CD4-positive, alpha-beta T cell treated with Interleukin-4 for 4 hours (primary cell): ENCODE results near the gene TUBB4A.
A peak's percentile ranks its signal among the peaks of the same experiment; 100 is the strongest.

Experiments
- DNase-seq: peaks from one replicate; pipeline ENCODE4 v3.0.0-alpha.2; 2020

TUBB4A gene

DNA sequence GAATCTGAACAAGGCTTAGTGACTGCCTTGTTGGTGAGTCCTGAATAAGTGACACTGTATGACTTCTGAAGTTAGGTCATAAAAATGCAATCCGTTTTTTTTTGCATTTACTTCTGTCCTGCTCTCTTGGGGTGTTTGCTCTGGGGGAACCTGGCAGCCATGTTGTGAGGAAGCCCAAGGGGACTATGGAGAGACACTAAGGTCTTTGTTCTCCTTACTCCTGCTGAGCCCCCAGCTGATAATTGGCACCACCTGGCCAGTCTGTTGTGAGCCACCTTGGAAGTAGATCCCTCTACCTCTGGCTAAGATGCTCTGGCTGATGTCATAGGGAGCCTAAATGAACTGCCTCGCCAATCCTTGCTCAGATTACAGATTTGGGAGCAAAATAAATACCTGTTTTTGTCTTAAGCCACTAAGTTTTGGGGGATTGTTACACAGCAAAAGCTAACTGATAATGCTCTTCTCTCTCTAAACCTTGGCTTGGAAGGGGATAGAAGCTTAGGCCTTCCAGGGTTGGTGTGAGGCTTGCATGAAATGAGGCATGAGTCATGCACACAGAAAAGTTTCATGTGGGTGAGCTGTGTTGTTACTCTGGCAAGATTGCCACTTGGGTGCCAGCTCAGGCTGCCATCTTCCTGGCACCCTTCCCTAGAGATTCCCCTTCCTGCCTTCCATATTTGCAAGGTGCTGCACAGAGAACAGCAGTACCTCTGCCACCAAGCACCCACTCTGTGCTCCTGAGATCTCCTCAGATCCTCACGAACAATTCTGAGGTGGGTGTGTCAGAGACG, 10.1 kb downstream of the TUBB4A start:
- DNase-seq = no peak

DNA sequence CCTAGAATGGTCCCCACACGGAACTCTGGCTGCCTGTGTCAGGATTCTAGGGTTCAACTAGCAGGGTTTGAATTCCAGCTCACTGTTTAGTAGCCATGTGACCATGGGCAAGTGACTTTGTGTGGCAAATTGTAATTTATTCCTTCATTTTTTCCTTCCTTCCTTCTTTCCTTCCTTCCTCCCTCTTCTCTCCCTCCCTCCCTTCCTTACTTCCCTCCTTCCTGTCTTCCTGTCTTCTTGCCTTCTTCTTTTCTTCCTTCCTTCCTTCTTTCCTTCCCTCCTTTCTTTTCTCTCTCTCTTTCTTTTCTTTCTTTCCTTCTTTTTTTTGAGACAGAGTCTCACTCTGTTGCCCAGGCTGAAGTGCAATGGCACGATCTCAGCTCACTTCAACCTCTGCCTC, 12.0 kb downstream of the TUBB4A start:
- no peak for DNase-seq

DNA sequence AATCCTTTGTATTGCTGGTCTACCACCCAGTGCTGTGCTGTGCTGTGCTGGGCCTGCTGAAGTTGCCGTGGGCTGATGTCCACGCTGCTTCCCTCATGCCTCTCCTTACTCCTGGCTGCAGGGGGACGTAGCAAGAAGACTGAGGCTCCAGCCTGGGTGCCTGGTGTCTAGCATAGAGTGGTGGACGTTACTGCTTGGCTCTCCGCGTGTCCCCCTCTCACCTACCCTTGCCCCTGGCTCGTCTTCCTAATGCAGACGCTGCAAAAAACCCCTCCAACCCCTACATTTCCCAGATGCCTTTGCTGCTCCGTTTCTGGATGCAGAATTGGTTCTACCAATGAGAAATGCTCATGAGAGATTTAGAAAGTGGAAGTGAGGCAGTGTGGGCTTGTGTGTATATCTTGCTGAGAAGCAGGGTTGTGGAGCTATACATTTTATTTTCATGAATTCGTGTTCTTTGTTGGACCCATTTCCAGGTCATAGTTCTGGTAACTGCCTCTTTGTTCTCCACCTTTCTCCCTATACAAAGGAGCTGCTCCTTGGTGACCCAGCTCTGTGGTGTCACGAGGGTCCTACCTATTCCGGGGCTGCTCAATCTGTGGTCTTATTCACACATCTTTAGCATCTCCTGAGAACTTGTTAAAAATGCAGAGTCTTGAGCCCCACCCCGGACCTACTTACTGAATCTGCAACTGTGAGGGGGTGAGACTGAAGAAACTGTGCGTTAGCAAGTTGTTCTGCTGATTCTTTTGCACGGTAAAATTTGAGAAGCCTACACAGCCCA, 12.6 kb downstream of the TUBB4A start:
- peak; percentile 39 for DNase-seq

GRCh38 chr19:6484831-6485230, 17.3 kb downstream of the TUBB4A start:
- no peak for DNase-seq

GRCh38 chr19:6484230-6484629, 17.9 kb downstream of the TUBB4A start:
- no peak for DNase-seq

GRCh38 chr19:6483235-6483634, 18.9 kb downstream of the TUBB4A start:
- DNase-seq = no peak

GRCh38 chr19:6482343-6482686, 19.8 kb downstream of the TUBB4A start:
- DNase-seq = peak; percentile 10

GRCh38 chr19:6481541-6482342, 20.4 kb downstream of the TUBB4A start, which contains the start of gene DENND1C:
Gene DENND1C, minus strand, starts transcription at chr19:6481787. Its CDS starts 92 bp downstream, at chr19:6481695.
- peak; percentile 62 for DNase-seq

GRCh38 chr19:6480848-6481415, 21.2 kb downstream of the TUBB4A start:
- DNase-seq = peak; percentile 19

DNA sequence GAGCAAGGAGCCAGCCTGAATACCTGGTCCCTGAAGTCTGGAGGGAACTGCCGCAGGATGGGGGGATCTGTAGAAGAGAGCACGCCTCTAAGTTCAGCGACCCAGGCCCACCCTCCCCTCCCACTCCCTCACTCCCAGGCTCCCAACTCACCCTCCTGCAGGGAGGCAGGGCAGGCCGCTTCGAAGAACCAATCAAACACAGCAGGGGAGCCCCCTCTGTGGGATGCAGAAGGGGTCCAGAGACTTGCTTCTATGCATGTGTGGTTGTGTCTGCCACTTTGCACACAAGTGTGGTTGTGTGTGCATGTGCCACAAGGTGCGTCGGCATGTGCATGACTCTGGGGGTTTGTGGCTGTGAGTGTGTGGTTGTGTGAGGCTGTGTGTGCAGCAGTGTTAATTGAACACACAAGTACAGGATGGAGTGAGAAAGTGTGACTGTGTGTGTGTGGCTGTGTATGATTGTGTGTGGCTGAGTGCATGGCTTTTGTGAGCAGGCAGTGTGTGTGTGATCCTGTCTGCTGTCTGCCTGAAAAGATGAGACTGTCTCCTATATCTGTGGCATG, 22.2 kb downstream of the TUBB4A start:
- DNase-seq = peak; percentile 19

GRCh38 chr19:6478815-6479214, 23.3 kb downstream of the TUBB4A start:
- DNase-seq = no peak

DNA sequence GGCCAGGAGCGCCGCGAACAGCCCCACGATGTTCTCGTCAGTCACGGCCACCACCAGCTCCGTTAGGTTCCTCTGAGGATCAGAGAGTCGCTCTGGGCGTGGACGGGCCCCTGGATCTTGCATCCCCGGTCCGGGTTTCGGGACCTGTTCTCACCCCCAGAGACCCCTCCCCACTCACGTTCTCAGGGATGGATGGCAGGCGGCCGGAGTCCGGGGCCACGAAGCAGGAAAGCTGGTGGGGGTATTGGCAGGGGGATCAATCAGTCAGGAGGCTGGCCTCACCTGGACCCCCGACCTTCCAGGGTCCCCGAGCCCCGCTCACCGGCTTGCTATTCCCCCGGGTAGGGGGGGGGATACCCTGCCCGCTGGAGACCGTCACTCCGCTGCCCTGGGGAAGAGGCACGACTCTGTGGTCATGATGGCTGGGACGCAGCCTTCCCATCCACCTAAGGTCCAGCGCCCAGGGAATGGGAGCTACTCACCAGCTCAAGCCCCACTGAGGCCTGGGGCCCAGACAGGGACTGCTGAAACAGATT, 25.1 kb downstream of the TUBB4A start:
- DNase-seq = no peak

- peak; percentile 14 for DNase-seq
These were observed 25.8 kb downstream of the TUBB4A start for GRCh38 chr19:6476155-6476895.

DNA sequence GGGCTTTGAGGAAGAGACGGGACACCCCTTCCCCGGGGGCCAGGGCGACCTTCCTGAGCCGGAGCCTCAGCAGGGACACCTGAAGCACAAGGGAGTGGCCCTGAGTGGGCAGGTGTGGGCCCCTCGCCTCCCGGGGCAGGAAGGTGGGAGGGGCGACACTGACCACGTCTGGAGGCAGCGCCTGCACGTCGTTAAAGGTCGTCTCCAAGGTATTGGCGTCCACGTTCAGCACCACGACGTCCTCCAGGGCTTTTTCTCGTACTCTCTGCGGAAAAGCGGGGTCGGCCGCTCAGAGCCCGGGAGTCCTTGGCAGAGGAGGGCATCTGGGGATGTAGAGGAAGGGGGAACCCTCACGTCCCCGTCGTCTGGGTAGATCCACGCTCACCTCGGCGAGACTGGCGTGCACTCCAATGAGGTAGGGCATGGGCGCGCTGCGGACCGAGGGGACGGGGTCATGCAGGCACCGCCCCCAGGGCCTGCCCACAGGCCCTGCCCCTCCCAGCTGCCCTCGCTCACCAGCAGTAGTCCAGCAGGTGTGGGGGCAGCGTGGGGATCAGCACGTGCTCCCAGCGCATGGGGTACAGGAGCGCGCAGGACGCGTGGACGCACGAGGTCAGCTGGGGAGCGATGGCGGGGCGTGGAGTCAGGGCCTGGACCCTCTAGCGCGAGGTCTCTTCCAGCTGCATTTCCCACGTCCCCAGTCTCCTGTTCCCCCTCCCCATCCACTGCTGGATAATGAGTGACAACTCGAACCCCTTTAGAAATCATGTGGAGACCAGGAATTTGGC, 26.6 kb downstream of the TUBB4A start:
- DNase-seq = no peak

GRCh38 chr19:6473647-6474046, 28.5 kb downstream of the TUBB4A start:
- DNase-seq = no peak

- no peak for DNase-seq
These were observed 29.4 kb downstream of the TUBB4A start for GRCh38 chr19:6472713-6473112.

DNA sequence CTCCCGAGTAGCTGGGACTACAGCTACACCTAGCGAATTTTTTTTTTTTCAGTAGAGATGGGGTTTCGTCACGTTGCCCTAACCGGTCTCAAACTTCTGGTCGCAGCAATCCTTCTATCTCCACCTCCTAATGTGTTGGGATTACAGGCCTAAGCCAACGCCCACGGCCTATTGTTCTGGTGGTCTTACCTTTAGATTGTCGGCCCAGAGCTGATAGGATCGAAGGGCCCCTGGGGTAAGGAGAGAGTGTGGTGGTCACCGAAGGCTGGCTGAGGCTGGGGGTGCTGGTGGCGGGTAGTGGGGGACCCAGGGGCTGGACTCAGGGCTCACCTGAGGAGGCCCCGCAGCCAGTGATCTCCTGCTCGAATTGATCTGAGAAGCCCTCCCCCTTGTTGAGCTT, 31.0 kb downstream of the TUBB4A start:
- no peak for DNase-seq

DNA sequence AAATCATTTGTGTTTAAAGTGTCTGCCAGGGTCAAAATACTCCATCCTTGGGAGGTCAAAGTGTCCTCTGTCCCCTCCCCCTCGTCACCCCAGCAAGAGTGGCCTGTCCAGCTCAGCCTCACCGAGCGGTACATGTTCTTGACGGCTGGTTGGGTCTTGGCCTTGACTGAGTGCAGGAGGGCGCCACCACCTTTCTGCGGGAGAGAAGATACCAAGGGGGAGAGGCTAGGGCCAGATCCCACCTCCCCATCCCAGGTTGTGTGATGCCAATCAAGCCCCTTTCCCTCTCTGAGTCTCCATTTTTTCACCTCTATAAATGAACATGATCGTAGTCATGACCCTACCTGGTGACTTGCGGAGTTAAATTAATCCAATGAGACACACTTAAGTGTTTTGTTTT, 31.9 kb downstream of the TUBB4A start:
- no peak for DNase-seq

DNA sequence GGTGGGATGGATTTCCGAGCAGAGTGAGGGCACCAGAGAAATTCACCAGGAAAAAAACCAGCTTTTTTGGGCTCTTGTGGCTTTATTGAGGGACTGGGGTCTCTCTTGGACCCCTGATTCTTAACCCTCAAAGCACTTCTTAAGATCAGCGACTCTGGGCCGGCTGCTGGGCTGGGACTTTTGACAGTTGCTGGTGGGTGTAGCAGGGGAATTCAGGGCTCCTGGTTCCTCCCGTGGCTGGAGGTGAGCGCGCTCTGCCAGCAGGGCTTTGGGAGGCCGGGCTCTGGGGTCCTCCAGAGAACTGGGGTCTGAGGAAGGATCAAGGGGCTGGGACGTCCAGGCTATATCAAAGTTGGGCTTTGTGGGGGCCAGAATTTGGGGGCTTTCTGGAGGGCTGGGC, 34.7 kb downstream of the TUBB4A start:
- DNase-seq = no peak

DNA sequence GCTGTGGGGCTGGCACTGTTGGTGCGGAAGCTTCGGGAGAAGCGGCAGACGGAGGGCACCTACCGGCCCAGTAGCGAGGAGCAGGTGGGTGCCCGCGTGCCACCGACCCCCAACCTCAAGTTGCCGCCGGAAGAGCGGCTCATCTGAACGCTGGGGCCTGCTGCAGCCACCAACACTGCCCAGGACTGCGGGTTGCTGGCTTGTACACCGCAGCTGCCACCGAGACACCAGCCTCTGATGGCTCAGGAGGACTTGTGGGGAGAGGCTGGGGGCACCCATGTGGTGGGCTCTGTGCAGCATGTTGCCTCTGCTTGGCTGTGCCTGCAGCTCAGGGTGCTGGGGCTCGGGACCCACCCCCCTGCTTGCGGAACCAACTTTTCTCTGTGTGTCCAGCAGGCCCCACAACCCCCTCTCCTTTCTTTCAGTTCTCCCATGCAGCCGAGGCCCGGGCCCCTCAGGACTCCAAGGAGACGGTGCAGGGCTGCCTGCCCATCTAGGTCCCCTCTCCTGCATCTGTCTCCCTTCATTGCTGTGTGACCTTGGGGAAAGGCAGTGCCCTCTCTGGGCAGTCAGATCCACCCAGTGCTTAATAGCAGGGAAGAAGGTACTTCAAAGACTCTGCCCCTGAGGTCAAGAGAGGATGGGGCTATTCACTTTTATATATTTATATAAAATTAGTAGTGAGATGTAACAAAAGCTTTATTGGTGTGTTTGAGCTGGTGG, 35.4 kb downstream of the TUBB4A start:
- DNase-seq = no peak
